T-helper 2 cell (primary cell): ENCODE measurements around the gene NCOA1.
A peak's percentile ranks its signal among the peaks of the same experiment; 100 is the strongest.
"Not testable (repeated sequence)": the region's sequence is repeated elsewhere in the genome, so short reads cannot be mapped to it uniquely, and the experiment has no call there.

ENCODE experiments used
- DNase-seq, 5 experiments: peaks; one replicate each; pipeline versions ENCODE4 v3.0.0 to v3.0.0-alpha.2; 2012 to 2022
- total RNA-seq, 2 donors: gene quantifications; one replicate each; lab custom pipeline; 2026; lab: John Stamatoyannopoulos, UW

The NCOA1 gene
- 99.8 to 107 reads per million in 2 donors for total RNA-seq

DNA sequence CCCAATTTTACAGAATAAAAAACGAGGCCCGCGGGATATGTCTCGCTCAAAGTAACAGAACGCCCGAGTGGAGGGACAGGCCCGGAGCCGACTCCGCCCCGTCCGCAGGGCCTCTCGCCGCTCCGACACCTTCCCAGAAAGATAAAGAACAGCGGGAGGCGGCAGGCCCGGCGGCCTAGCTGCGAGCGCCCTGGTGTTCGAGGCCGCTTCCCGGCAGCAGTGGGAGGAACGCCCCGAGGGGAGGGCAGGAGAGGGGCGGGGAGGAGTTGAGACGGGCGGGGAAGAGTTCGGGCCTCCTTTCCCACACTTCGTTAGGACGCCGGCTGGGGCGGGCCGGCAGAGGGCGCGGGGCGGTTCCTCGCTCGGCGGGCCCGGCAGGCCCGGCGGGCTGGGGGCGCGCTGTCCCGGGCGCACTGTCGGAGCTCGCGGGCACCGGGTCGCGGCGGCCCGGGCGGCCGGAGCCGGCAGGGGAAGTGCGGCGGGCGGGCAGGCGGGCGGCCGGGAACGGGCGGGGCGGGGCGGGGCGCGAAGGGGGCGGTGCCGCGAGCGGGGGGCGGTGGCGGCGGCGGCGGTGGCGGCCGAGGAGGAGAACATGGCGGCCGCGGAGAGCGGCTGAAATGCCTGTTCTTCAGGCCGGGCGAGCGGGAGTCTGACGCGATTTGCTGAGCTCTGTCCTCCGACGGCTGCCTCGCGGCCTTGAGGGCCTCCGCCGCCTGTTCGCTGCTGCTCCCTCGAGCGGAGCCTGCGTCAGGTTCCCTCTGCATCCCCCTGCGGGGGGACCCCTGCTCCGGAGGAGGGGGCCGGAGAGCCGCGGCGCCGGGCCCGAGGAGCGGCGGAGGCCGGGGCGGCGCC lies at the start of gene NCOA1:
Gene NCOA1 (plus strand): TSS at position 565 of the 852 bp plus-strand sequence. CDS start 167,424 bp downstream, outside the sequence.
- peak; percentile 77 to 93 (median 86) for DNase-seq

DNA sequence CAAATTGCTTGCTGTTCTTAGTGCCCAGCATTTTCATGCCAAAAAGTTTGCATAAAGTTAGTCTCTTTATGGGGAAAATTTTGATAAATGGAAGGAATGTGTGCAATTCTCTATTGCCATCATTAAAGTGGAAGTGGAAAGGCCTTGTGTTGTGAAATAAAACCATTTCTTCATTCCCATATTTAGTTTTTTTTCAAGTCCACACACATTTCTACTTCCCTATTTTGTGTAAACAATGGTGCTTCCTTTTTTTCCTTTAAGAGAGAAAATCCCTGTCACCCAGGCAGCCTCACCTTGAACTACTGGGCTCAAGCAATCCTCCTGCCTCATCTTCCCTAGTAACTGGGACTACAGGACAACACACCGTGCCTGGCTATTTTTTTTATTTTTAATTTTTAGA lies 42.3 kb upstream of the NCOA1 start:
- no peak for DNase-seq

DNA sequence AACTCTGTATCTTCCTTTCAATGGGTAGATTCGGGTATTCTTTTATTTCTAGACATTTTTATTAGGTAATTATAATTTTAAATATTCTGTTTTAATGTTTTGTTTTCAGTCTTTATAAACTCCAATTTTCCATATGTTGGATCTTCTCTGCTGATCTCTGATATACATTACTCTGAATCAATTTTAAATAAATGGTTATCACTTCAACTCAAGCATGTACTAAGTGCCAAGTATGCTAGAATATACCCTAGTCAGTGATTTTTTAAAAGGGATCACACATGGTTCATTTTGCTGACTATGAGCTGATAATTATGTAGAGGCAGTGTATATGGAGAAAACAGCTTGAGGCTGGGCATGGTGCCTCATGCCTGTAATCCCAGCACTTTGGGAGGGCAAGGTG lies 41.7 kb upstream of the NCOA1 start:
- DNase-seq, result no peak

DNA sequence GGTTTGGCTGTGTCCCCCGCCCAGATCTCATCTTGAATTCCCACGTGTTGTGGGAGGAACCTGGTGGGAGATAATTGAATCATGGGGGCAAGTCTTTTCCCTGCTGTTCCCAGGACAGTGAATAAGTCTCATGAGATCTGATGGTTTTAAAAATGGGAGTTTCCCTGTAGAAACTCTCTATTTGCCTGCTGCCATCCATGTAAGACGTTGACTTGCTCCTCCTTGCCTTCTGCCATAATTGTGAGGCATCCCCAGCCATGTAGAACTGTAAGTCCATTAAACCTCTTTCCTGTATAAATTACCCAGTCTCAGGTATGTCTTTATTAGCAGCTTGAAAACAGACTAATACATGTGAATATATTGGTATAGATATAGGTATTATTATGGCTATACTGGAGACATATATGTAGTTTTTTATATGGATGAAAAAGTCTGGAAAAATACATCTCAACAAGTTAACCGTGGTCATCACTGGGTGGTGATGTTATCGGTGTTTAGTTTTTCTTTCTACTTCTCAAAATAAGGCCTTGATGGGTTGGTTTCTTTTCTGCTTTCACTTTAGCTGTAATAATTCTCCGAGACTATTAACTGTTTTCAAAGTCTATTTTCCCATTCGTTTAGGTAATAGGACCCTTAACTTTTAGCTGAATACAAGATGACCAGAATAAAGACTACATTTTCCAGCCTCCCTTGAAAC lies 39.1 kb upstream of the NCOA1 start:
- DNase-seq, result no peak

DNA sequence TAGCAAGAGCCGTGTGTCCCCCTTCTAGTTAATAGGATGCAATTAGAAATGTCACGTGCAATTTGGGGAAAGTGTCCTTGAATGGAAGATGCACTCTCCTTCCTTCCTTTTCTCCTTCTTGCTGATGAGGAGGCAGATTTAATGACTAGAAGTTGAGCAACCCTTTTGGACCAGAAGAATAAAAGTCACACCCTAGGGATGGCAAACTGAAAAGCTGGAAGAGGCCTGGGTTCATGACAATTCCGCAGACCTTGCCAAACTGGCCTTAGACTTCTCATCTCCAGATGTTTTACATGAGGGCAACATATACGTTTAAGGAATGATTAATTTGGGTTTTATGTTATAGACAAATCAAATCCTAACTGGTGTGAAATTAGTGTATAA lies 38.6 kb upstream of the NCOA1 start:
- DNase-seq, result no peak

DNA sequence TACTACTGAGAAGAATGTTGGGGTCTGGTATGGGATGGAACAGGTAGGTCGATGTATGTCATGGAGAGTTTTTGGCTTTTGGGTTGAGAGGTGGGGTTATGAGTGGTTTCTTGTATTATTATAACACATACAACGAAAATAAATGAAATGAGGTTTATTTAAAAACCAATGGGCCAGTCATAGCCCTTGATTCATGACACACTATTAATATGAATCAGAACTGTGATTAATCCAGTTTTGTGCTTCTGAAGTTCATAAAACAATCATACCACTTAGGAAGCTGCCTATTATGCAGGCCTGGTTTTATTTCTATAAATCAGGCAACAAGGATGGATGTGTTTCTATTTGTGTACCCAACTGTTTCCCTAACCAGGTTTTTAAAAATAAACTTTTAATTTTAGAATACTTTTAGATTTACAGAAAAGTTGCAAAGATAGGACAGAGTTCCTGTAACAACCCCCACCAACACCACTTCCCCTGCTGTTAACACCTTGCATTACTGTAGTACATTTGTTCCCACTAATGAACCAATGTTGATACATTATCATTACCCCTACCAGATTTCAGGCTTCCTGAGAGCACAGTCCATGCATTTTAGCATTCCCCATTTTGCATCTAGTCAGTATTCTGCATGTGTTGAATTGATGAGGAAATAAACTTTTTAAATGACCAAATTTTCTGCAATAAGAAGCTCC lies 37.5 kb upstream of the NCOA1 start:
- DNase-seq, result no peak

DNA sequence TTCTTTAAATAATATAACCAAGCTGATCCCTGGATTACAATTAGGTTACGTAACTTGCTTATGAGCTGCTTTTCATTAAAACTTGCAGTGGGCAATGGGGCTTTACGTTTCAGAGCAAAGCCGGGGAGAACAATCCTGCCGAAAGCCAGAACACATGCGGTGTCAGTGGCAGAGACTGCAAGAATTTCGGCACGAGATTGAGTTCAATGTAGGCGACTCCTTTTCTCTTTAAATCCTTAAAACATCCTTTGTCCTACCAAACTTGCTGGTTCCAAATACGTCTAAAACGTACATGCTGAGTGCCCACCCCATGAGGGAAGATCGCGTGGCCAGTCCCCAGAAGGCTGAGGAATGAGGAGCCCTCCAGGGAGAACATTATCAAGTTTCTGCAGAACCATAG lies 36.8 kb upstream of the NCOA1 start:
- DNase-seq, result no peak

DNA sequence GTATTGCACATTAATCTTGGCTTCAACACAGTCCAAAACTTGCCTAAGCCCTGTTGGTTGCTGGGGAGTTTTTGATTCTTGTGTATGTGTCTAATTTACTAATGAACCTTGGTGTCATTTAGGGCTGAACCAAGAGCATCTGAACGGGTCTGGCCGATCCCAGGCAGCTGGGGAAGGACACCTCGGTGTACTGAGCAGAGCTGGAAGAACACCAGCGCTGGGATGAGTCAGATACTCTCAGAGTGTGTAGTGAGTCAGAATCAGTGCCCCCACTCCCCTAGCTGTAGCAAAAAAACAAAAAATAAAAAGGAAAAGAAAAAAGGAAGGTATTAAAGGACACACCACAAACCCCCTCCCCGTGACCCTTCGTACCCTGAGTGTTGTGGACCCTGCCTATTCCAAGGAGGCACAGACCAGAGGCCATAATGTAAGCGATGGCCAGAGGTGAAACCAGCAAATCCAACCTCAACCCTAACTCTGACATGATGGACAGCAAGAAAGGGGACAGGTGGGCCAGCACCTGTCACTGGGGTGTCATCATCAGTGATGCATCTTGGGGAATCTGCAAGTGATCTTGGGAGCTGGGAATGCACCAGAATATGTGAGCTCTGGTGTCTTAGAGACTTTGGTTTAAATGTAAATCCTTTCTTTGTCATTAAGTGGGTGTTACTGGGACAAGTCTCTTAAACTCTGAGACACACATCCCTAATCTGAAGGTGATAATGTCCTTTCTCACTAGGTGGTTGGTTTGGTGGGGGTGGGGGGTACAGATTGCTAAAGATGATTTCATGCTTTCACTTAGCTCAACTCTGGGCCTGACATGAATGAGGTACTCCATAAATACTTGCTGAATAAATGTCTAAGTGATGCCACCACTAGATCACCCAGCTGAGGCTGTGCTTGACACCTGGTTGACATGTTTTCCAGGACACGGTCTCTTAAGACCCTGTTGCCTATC lies 34.2 kb upstream of the NCOA1 start:
- DNase-seq, result no peak

DNA sequence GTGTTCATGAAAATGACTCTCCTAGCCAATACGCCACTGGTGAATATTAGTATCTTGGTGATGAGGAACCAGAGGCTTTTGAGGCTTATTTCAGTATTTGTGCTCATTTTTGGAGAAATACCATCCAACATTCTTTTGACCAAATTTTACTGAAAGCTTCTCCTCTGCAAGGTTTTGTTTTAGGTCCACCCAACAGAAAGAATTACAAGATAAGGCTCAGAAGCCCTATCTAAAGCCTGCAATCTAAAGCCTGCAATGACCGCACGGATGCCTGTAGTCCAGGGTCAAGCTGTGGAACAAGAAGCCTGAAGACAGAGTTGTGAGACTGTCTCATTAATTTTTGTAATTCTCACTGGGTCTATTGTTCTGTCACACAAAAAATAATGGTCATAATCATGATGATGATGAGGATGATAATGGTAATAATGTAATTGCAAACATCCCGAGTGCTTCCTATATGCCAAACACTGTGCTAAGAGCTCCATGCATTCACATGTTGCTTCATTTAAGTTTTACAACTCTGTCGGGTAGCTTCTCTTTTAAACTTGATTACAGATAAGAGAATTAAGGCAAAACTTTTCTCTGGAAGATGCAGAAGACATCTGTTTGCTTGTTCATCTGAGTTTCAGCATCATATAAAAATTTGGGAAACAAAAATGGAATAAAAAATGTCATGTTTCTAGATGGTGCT lies 33.2 kb upstream of the NCOA1 start:
- no peak for DNase-seq

DNA sequence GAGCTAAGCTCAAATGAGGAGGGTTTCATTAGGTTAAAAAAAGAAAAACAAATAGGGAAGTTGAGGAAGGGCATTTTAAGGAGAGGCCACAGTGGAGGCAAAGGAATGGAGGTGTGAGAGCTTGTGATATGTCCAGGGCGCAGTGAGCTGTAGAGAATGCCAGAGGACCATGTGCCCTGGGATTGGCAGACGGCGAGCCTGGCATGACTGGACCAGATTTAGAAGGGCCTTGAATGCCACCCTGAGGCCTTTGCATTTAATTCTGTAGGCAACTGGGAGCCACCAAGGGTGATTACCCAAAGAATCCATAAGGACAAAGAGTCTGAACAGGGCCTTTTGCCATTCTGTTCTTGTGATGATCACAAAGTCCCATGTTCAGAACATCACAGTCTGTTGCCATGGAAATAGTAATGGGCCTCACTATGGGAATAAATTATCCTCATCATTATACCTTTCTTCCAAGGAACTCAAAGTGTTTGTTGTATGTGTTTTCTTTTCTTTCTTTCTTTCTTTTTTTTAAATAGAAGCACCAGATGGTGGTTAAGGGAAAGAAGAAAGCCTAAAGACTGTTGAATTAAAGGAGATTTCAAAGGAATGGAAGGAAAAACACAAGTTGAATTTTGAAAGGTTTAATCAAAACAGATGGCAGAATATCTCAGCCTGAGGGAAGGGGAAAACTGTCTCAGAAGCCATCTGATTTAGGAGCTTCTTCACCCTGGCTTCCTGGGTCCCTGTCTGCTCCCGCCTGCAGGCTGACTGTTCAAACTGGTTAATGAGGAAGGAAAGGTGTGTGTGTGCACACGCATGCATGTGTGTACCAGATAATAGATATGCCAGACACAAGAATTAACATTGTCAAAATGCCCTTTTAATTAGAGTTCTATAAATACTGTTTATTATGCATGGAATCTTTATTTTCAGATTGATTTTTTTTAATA lies 31.6 kb upstream of the NCOA1 start:
- DNase-seq, result no peak

DNA sequence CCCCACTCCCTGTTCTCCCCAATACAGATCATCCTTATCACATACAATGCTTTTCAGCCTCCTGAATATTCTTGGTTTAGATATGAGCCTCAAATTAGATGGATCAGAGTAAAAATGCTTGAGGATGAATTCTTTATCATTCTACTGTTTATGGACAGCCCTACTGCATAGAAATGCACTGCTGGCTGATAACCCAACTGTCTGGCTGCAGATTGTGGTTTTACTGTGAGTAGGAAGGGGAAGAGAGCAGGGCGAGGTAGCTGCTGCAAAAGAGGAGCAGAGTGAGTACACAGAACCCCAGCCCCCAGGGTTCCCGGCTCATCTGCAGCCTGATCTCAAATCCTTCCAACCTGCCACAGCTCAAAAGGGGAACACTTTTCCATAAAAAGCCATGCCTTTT lies 29.4 kb upstream of the NCOA1 start:
- DNase-seq, result peak in 1 of 5 experiments; percentile 68

DNA sequence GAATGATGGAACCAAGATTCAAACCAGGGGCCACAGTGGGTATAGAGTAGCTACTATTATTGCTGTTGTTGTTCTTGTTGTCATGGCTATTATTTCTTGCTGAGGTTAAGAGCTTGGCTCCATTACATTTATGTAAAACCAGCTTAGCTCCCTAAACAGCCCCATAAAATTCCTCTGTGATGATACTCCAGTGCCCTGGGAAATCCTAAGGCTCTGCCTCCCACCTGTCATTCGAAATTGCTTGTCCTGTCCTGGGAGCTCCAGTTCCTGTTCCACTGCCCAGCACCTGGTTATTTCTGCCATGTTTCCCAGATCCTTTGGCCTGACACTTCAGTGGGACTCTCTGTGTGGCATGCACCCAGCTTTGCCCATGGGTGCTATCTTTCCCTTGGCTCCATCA lies 27.8 kb upstream of the NCOA1 start:
- DNase-seq, result no peak

DNA sequence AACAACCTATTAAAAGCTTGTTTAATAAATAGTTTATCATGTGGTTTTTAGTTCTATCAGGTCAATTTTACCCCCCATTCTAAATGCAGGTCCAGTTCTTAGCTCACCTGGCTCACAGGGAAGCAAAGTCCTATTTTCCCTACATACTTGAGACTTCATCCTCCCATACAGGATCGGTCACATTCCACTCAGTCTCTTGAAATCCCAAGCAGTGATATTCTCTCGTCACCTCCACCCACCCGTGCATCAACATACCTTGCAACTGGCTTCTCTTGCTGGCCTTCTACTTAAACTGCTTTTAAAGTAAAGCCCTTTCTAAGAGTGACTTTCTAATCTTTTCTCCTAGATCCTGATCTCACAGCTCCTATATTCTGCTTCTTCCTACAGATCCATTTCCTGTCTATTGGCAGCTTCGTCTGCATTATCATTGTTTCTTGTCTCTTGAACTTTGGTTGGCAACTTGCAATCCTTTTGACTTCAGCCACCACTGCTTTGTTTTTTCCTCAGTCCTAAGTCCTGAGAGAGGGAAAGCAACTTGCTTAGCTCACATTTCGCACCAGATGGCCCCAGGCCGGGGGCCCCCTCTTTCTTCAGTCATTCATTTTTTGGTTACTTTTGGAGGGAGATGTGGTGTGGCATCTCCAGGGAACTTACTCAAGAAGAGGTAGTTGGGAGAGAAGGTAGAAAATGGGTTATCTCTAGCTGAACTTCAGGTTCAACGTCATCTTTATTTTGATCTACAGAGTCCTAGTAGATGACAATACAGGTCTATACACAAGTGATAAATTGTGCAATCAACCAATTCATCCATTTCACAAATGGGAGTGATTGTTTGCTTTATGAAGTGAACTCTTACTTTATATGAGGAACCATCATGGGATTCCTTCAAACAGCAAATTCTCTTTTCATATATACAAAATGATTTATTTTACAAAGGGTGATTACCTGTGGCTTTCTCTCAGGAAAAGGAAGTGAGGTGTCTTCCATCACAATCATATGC lies 23.9 kb upstream of the NCOA1 start:
- no peak for DNase-seq

DNA sequence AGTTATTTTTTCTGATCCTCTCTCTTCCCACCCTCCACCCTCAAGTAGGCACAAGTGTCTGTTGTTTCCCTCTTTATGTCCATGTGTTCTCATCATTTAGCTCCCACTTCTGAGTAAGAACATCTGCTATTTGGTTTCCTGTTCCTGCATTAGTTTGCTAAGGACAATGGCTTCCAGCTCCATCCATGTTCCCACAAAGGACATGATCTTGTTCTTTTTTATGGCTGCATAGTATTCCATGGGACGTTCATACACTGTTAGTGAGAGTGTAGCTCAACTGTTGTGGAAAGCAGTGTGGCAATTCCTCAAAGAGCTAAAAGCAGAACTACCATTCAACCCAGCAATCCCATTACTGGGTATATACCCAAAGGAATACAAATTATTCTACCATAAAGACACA lies 22.6 kb upstream of the NCOA1 start:
- not testable (repeated sequence) for DNase-seq

DNA sequence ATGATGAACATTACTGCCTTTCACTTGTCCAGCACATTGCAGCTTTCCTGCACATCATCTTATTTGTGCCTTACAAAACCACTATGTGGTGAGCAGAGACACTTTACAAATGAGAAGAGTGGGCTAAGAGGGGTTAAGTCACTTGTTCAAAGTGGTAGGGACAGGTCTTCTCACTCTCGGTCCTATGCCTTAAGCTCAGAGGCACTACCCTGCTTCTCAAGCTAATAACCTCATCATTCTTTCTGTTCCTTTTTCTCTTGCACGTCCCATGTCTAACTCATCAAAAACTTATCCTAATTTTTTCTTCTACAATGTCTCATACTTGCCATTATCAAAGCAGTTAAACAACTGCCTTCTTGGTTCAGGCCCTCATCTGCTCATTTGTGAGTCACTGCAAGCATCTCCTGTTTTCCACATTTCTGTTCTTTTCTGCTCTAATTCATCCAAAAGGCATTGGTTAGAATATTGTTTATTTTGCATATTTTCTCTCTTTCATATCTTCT lies 21.9 kb upstream of the NCOA1 start:
- DNase-seq, result no peak

DNA sequence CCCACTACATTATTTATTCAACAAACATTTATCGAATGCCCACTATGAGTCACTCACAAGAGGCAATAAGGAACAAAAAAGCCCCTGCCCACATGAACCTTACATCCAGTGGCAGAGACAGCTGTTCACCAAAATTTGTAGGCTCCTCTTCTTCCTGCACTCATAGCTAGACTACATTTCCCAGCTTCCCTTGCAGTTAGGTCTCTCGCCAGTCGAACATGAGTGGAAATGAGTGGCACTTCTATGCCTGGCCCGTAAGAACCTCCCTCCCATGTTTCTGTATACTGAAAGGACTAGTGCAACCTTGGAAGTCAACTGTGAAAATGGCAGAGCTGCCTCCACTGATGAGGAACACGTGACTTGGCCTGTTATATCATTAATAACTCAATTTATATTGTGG lies 19.4 kb upstream of the NCOA1 start:
- peak in 1 of 5 experiments; percentile 49 for DNase-seq

DNA sequence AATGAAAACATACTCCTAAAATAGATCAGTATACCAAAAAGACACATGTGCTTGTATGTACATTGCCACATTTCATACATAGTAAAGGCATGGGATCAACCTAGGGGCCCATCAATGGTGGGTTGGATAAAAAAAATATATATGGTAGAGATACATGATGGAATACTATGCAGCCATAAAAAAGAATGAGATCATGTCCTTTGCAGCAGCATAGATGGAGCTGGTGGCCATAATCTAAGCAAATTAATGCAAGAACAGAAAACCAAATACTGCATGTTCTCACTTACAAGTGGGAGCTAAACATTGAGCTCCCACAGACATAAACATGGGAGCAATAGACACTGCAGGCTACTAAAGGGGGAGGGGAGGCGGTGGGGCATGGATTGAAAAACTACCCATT lies 18.6 kb upstream of the NCOA1 start:
- no peak for DNase-seq

DNA sequence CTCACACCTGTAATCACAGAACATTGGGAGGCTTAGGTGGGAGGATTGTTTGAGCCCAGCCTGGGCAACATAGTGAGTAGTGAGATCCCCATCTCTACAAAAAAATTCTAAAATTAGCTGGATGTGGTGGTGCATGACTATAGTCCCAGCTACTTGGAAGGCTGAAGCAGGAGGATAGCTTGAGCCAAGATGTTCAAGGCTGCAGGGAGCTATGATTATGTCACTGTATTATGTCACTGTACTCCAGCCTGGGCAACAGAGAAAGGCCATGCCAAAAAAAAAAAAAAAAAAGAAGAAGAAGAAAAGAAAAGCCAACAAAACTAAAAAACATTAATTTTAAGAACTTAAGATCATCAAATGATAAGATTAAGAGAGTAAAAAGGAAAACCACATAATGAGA lies 17.4 kb upstream of the NCOA1 start:
- DNase-seq, result no peak

DNA sequence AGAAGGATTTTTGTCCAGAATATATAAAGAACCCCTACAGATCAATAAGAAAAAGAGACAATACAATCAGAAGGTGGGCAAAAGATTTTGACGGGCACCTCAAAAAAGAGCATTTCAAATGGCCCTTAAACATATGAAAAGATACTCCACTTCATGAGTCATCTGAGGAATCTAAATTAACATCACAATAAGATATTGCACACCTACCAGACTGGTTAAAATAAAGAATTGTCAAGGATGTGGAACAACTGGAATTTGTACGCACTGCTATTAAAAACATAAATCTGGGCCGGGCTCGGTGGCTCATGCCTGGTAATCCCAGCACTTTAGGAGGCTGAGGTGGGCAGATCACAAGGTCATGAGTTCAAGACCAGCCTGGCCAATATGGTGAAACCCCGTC lies 17.0 kb upstream of the NCOA1 start:
- DNase-seq, result no peak
